Muscle of leg (tissue), 11 donors: ENCODE results near the gene SPESP1. TPM values are rescaled to one million over a fixed set of nuclear protein-coding genes. Genes with fewer than 3 reads are reported as not detected.

Experiments used
- DNase-seq: peaks from one replicate; pipeline ENCODE4 v3.0.0; 2013
- H3K27ac ChIP-seq: one replicate; pipeline ENCODE4 v1.5.1; 2013; ENCODE audit warnings: mild to moderate bottlenecking, low read length, control low read depth
- H3K27me3 ChIP-seq: one replicate; pipeline ENCODE4 v1.6.1; 2013; ENCODE audit warnings: low read length; ENCODE audit not compliant: control insufficient read depth, insufficient read depth
- H3K36me3 ChIP-seq: one replicate; pipeline ENCODE4 v1.6.1; 2013; ENCODE audit warnings: low read length; ENCODE audit not compliant: control insufficient read depth, insufficient read depth
- H3K4me1 ChIP-seq: one replicate; pipeline ENCODE4 v1.6.1; 2013; ENCODE audit warnings: low read length; ENCODE audit not compliant: control insufficient read depth, insufficient read depth
- H3K4me3 ChIP-seq: one replicate; pipeline ENCODE4 v1.5.1; 2013; ENCODE audit warnings: low read length, control low read depth
- H3K9me3 ChIP-seq: replicated peaks from 2 replicates; pipeline ENCODE4 v1.6.1; 2013; ENCODE audit warnings: low read depth, low read length; ENCODE audit not compliant: control insufficient read depth
- WGBS: methylation state at CpG from one replicate; pipeline ENCODE4 v1.1.5; 2013; ENCODE audit warnings: missing lambda C conversion rate; ENCODE audit not compliant: insufficient coverage; 5-methylcytosine and 5-hydroxymethylcytosine counted together
- polyA plus RNA-seq, 8 donors: library from polyadenylated mRNA; unstranded; fragments of 120-200 nt; gene quantifications; one replicate each; pipeline versions ENCODE4 v1.2.1 to v1.2.3, GENCODE V29; 2013; ENCODE audit warnings: inconsistent platforms in 1 of 8, low replicate concordance in 1 of 8; ENCODE audit not compliant: insufficient read length in 8 of 8, insufficient read depth in 1 of 8
- total RNA-seq: library from RNA; stranded (reverse); fragments of 120-200 nt; gene quantifications from one replicate; pipeline ENCODE4 v1.2.4, GENCODE V29; 2013

Gene SPESP1
- total and polyA plus RNA-seq, 9 donors = 1.8 to 7.7 (median 3.1) TPM

- no peaks in the 10 kb centered on the region for H3K27me3 ChIP-seq
- no peaks in the 10 kb centered on the region for H3K36me3 ChIP-seq
- H3K4me3 ChIP-seq = no peak overlapping the region
- H3K9me3 ChIP-seq = no peaks in the 10 kb centered on the region
- no peaks in the 10 kb centered on the region for H3K4me1 ChIP-seq
- H3K27ac ChIP-seq = no peak overlapping the region
- no peak for DNase-seq
- 83% methylated on average over 2 of the region's 2 CpGs for WGBS
These were observed 22.9 kb upstream of the SPESP1 start for GRCh38 chr15:68907396-68907923.

- Histone ChIP-seq H3K27me3 (no peaks in the 10 kb centered on the region), H3K4me3 (no peak overlapping the region), H3K36me3 (no peaks in the 10 kb centered on the region), H3K4me1 (no peaks in the 10 kb centered on the region), H3K9me3 (no peaks in the 10 kb centered on the region), H3K27ac (no peak overlapping the region)
- DNase-seq = no peak
These were observed 20.7 kb upstream of the SPESP1 start for GRCh38 chr15:68909601-68910100.

- H3K27ac ChIP-seq = no peak overlapping the region
- H3K4me1 ChIP-seq = no peaks in the 10 kb centered on the region
- no peak overlapping the region for H3K4me3 ChIP-seq
- no peak for DNase-seq
- H3K36me3 ChIP-seq = no peaks in the 10 kb centered on the region
- H3K9me3 ChIP-seq = no peaks in the 10 kb centered on the region
- no peaks in the 10 kb centered on the region for H3K27me3 ChIP-seq
These were observed 20.0 kb upstream of the SPESP1 start for GRCh38 chr15:68910341-68910740.

- no peak overlapping the region for H3K27ac ChIP-seq
- no CpG with 5 or more reads among the region's 2 CpGs for WGBS
- H3K36me3 ChIP-seq = no peaks in the 10 kb centered on the region
- no peak overlapping the region for H3K4me3 ChIP-seq
- H3K9me3 ChIP-seq = peaks cover 2% of the 10 kb centered on the region
- H3K4me1 ChIP-seq = no peaks in the 10 kb centered on the region
- no peaks in the 10 kb centered on the region for H3K27me3 ChIP-seq
- no peak for DNase-seq
These were observed 19.5 kb upstream of the SPESP1 start for GRCh38 chr15:68910816-68911215.

- H3K4me3 ChIP-seq = no peak overlapping the region
- H3K4me1 ChIP-seq = no peaks in the 10 kb centered on the region
- no peak overlapping the region for H3K27ac ChIP-seq
- WGBS = 0% methylated on average over 1 of the region's 1 CpG
- H3K9me3 ChIP-seq = no peaks in the 10 kb centered on the region
- H3K36me3 ChIP-seq = no peaks in the 10 kb centered on the region
- DNase-seq = no peak
- no peaks in the 10 kb centered on the region for H3K27me3 ChIP-seq
These were observed 8.4 kb upstream of the SPESP1 start for GRCh38 chr15:68921926-68922325.

- 0% methylated on average over 2 of the region's 8 CpGs for WGBS
- Histone ChIP-seq H3K4me1 (no peaks in the 10 kb centered on the region), H3K27ac (no peak overlapping the region), H3K27me3 (no peaks in the 10 kb centered on the region), H3K4me3 (no peak overlapping the region), H3K9me3 (no peaks in the 10 kb centered on the region), H3K36me3 (no peaks in the 10 kb centered on the region)
- DNase-seq = peak; percentile 82
These were observed 5.3 kb upstream of the SPESP1 start for GRCh38 chr15:68924866-68925560.

- H3K27ac ChIP-seq = no peak overlapping the region
- H3K9me3 ChIP-seq = no peaks in the 10 kb centered on the region
- H3K4me1 ChIP-seq = no peaks in the 10 kb centered on the region
- WGBS = no CpG with 5 or more reads among the region's 6 CpGs
- no peak for DNase-seq
- H3K27me3 ChIP-seq = no peaks in the 10 kb centered on the region
- H3K36me3 ChIP-seq = no peaks in the 10 kb centered on the region
- no peak overlapping the region for H3K4me3 ChIP-seq
These were observed 2.7 kb downstream of the SPESP1 start for GRCh38 chr15:68933001-68933400.

GRCh38 chr15:68934341-68934740 lies 4.0 kb downstream of the SPESP1 start:
- no peak overlapping the region for H3K4me3 ChIP-seq
- no peaks in the 10 kb centered on the region for H3K4me1 ChIP-seq
- no peaks in the 10 kb centered on the region for H3K36me3 ChIP-seq
- no peaks in the 10 kb centered on the region for H3K9me3 ChIP-seq
- no peak for DNase-seq
- no peak overlapping the region for H3K27ac ChIP-seq
- no peaks in the 10 kb centered on the region for H3K27me3 ChIP-seq

- no CpG with 5 or more reads among the region's 2 CpGs for WGBS
- DNase-seq = no peak
- H3K27ac ChIP-seq = no peak overlapping the region
- no peak overlapping the region for H3K4me3 ChIP-seq
- H3K27me3 ChIP-seq = no peaks in the 10 kb centered on the region
- no peaks in the 10 kb centered on the region for H3K4me1 ChIP-seq
- H3K9me3 ChIP-seq = no peaks in the 10 kb centered on the region
- H3K36me3 ChIP-seq = no peaks in the 10 kb centered on the region
These were observed 5.1 kb downstream of the SPESP1 start for GRCh38 chr15:68935400-68935937.

- no peaks in the 10 kb centered on the region for H3K4me1 ChIP-seq
- peaks cover 2% of the 10 kb centered on the region for H3K9me3 ChIP-seq
- H3K27ac ChIP-seq = no peak overlapping the region
- H3K36me3 ChIP-seq = no peaks in the 10 kb centered on the region
- 27% methylated on average over 1 of the region's 1 CpG for WGBS
- no peak overlapping the region for H3K4me3 ChIP-seq
- no peak for DNase-seq
- no peaks in the 10 kb centered on the region for H3K27me3 ChIP-seq
These were observed 9.2 kb downstream of the SPESP1 start for GRCh38 chr15:68939501-68939900.
